Mesothelial cell of epicardium (in vitro differentiated cells): ENCODE data around the gene CEP104. TPM values are rescaled to one million over a fixed set of nuclear protein-coding genes. Genes with fewer than 3 reads are reported as not detected.

Source experiments
- DNase-seq, 2 experiments: peaks; one replicate each; pipeline ENCODE4 v3.0.0; 2021; ENCODE audit warnings: low spot score in 2 of 2; ENCODE audit not compliant: unreplicated experiment in 2 of 2
- H3K27ac Mint-ChIP-seq: 2 replicates; pipeline ENCODE4 v1.8.0; 2021; ENCODE audit warnings: mixed read lengths
- H3K27me3 Mint-ChIP-seq: 2 replicates; pipeline ENCODE4 v1.8.0; 2021; ENCODE audit warnings: low read depth, mixed read lengths
- H3K36me3 Mint-ChIP-seq: 2 replicates; pipeline ENCODE4 v1.8.0; 2021; ENCODE audit warnings: mixed read lengths
- H3K4me1 Mint-ChIP-seq: 2 replicates; pipeline ENCODE4 v1.8.0; 2021; ENCODE audit warnings: mixed read lengths
- H3K4me3 Mint-ChIP-seq: 2 replicates; pipeline ENCODE4 v1.8.0; 2021; ENCODE audit warnings: mild to moderate bottlenecking, moderate library complexity, mixed read lengths
- H3K9me3 Mint-ChIP-seq: 2 replicates; pipeline ENCODE4 v1.8.0; 2021; ENCODE audit warnings: mixed read lengths
- CTCF ChIP-seq: fragments of 200-600 bp; sonication (generic); IDR thresholded peaks from one replicate; pipeline ENCODE4 v1.5.0; 2021; ENCODE audit warnings: antibody characterized with exemption; ENCODE audit not compliant: unreplicated experiment
- total RNA-seq: library from RNA; stranded (reverse); gene quantifications from 3 replicates; pipeline ENCODE4 v1.2.1, GENCODE V29; 2021

Gene CEP104
- total RNA-seq, 1 donor from 2014 or later, result 37.0 TPM

- DNase-seq, result no peak
- H3K4me1 Mint-ChIP-seq, result peaks cover 17% of the 10 kb centered on the region
- no peak overlapping the region for H3K4me3 Mint-ChIP-seq
- no peaks in the 10 kb centered on the region for H3K27me3 Mint-ChIP-seq
- TF ChIP-seq CTCF, result no peak
- H3K36me3 Mint-ChIP-seq, result peaks cover 22% of the 10 kb centered on the region
- H3K27ac Mint-ChIP-seq, result peak overlapping the region; percentile 16
- H3K9me3 Mint-ChIP-seq, result no peaks in the 10 kb centered on the region
Observed at GRCh38 chr1:3777078-3777547, 79.9 kb downstream of the CEP104 start.

GRCh38 chr1:3776231-3776961, 80.6 kb downstream of the CEP104 start:
- no peak for DNase-seq
- Mint-ChIP-seq H3K4me3 (no peak overlapping the region), H3K4me1 (peaks cover 21% of the 10 kb centered on the region), H3K27ac (no peak overlapping the region), H3K27me3 (no peaks in the 10 kb centered on the region), H3K36me3 (peaks cover 18% of the 10 kb centered on the region), H3K9me3 (no peaks in the 10 kb centered on the region)
- TF ChIP-seq CTCF, result no peak

GRCh38 chr1:3775490-3776230, 81.4 kb downstream of the CEP104 start:
- Mint-ChIP-seq H3K27me3 (no peaks in the 10 kb centered on the region), H3K36me3 (peaks cover 14% of the 10 kb centered on the region), H3K9me3 (no peaks in the 10 kb centered on the region), H3K27ac (no peak overlapping the region), H3K4me1 (peaks cover 22% of the 10 kb centered on the region), H3K4me3 (no peak overlapping the region)
- DNase-seq, result no peak
- TF ChIP-seq CTCF, result no peak

GRCh38 chr1:3774946-3775489, 82.0 kb downstream of the CEP104 start:
- Mint-ChIP-seq H3K4me1 (peaks cover 22% of the 10 kb centered on the region), H3K9me3 (no peaks in the 10 kb centered on the region), H3K36me3 (peaks cover 9% of the 10 kb centered on the region), H3K4me3 (no peak overlapping the region), H3K27me3 (no peaks in the 10 kb centered on the region), H3K27ac (peak overlapping the region; percentile 34)
- no peak for TF ChIP-seq CTCF
- DNase-seq, result no peak

GRCh38 chr1:3774276-3774945, 82.6 kb downstream of the CEP104 start:
- no peaks in the 10 kb centered on the region for H3K9me3 Mint-ChIP-seq
- DNase-seq, result no peak
- no peak overlapping the region for H3K4me3 Mint-ChIP-seq
- H3K27ac Mint-ChIP-seq, result no peak overlapping the region
- no peak for TF ChIP-seq CTCF
- H3K27me3 Mint-ChIP-seq, result no peaks in the 10 kb centered on the region
- peaks cover 4% of the 10 kb centered on the region for H3K36me3 Mint-ChIP-seq
- peaks cover 22% of the 10 kb centered on the region for H3K4me1 Mint-ChIP-seq
